ENCODE results near the gene ZFX.

GRCh38 chrX:24184018-24184417 lies 34.5 kb downstream of the ZFX start:
- TF ChIP-seq REST (IDR thresholded peaks at IDR 0.05; ENCODE audit: insufficient replicate concordance, low read depth) (no peak), CTCF (IDR thresholded peaks at IDR 0.05; ENCODE audit: insufficient read depth, low read length) (no peak), POLR2AphosphoS5 (IDR thresholded peaks at IDR 0.05; ENCODE audit: low read depth) (no peak), GABPA (IDR thresholded peaks at IDR 0.05; ENCODE audit: low read depth) (no peak), SPI1 (IDR thresholded peaks at IDR 0.05; ENCODE audit: borderline replicate concordance, low read depth) (no peak)

All from HL-60 (cell line).